ENCODE results near the gene DOCK10.

GRCh38 chr2:224869601-224870233 is 172.6 kb downstream of the DOCK10 start:
- no peak for TF ChIP-seq CTCF (conservative IDR thresholded peaks at IDR 0.05)
- TF ChIP-seq EZH2 (IDR thresholded peaks at IDR 0.05; ENCODE audit: low read depth), result no peak

Data from PC-9 (cell line).